Stimulated activated CD4-positive, alpha-beta T cell treated with anti-CD3 and anti-CD28 coated beads, Interleukin-1b, Interleukin-23, amount 100 ng/mL, for 48 hours (primary cell): ENCODE data around the gene SRMS.
"Not testable (repeated sequence)": the region's sequence is repeated elsewhere in the genome, so short reads cannot be mapped to it uniquely, and the experiment has no call there.

ENCODE experiments used
- DNase-seq: peaks from one replicate; pipeline ENCODE4 v3.0.0-alpha.2; 2020

Gene SRMS

DNA sequence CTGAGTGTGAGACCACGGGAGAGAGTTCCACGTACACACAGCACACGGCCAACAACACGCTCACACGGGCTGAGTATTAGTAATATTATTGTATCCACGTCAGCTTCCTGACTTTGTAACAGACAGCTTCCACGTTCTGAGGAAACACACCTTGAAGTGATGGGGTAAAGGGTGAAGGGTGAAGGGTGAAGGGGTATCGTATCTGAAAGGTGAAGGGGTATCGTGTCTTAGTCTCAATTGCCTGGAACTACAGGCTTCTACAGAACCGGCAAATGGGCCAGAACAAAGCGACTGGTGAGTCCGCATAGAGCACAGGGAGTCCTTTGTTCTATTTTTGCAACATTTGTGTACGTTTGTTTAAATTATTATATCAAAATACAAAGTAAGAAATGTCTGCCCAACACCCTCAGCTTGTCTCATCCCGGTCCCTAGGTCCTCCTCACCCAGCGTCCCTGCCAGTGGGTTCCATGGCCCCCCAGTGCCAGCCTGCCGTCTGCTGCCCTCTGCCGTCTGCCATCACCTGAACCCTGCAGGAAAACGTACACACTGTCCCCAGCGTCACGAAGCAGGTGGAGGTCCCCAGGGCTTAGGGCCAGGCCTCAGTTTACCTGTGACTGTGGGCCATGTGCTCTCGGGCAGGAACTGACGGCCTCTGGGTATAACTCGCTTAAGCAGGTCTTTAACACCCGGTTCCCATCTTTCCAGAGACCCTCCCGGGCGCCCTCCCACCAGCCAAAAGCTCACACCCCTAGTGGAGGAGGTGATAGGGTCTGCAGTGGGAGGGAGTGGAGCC lies 30.9 kb upstream of the SRMS start:
- DNase-seq = no peak

DNA sequence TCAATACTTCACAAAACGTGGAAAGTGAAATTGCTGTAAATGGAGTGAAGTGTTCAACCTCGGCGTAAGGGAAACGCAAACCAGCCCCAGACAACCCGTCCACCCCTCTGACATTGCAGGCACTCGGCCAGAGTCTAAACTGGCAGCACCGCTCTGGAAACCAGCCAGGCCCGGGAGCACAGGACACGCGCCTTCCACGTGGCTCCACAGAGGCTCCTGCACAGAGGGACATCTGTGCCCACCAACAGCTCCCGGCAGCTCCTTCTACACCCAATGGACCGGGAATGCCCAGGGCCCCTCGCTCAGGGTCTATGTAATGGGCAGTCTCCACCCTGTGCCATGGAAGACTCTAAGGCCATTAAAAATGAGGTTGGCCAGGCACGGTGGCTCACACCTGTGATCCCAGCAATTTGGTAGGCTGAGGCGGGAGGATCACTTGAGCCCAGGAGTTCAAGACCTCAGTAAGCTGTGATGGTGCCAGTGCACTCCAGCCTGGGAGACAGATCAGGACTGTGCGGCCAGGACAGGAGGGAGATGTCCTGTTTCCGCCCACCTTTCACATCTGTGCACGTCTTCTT lies 29.9 kb upstream of the SRMS start:
- no peak for DNase-seq

GRCh38 chr20:63576311-63576710 lies 28.8 kb upstream of the SRMS start:
- no peak for DNase-seq

DNA sequence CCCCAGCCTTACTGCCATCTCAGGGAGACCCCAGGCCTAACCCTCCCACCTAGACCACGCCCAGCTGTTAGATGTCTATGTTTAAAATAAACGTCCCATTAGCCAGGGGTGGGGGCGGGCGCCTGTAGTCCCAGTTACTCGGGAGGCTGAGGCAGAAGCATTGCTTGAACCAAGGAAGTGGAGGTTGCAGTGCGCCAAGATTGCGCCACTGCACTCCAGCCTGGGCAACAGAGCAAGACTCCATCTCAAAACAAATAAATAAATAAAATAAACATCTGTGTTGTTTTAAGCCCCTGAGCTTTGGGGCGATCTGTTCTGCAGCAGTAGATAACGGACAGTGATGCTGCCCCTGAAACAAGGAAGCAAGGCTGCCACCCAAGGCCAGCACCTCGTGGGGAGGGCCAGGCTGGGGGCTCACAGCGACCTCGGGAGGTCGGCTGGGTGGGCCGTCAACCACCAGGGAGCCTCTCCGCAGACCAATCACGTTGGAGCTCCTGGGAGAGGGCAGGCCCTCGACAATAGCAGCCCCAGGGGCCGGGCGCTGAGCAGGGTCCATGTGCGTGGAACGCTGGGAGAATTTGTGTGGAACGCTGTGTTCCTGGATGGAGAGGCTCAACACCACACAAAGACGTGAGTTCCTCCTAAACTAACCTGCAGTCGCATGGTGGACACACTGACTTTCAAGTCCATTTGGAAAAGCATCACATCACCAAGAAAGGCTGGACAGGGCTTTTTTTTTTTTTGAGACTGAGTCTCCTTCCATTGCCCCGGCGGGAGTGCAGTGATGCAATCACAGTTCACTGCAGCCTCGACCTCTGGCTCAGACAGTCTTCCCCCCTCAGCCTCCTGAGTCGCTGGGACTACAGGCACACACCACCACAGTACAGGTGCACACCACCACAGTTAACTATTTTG lies 27.5 kb upstream of the SRMS start:
- DNase-seq = no peak

GRCh38 chr20:63574156-63574828 lies 26.7 kb upstream of the SRMS start, which contains the start of gene HELZ2:
Gene HELZ2, minus strand, starts transcription at chr20:63574239. Its CDS starts 1,854 bp downstream, at chr20:63572385.
- DNase-seq = peak; percentile 37

GRCh38 chr20:63573647-63574131 lies 26.1 kb upstream of the SRMS start:
- DNase-seq = no peak

GRCh38 chr20:63572788-63573646 lies 25.5 kb upstream of the SRMS start:
- no peak for DNase-seq

GRCh38 chr20:63572071-63572787 lies 24.7 kb upstream of the SRMS start:
- no peak for DNase-seq

DNA sequence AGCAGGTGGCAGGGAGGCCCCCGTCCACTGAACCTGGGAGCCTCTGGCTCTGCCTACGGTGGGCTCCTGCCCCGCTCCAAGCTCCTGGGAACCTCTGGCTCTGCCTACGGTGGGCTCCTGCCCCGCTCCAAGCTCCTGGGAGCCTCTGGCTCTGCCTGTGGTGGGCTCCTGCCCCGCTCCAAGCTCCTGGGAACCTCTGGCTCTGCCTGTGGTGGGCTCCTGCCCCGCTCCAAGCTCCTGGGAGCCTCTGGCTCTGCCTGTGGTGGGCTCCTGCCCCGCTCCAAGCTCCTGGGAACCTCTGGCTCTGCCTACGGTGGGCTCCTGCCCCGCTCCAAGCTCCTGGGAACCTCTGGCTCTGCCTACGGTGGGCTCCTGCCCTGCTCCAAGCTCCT lies 23.5 kb upstream of the SRMS start:
- DNase-seq = not testable (repeated sequence)

- DNase-seq = no peak
Measured at GRCh38 chr20:63570281-63571086, 22.9 kb upstream of the SRMS start.

GRCh38 chr20:63568986-63569949 lies 21.7 kb upstream of the SRMS start:
- DNase-seq = no peak

- DNase-seq = no peak
Measured at GRCh38 chr20:63568170-63568981, 20.8 kb upstream of the SRMS start.

DNA sequence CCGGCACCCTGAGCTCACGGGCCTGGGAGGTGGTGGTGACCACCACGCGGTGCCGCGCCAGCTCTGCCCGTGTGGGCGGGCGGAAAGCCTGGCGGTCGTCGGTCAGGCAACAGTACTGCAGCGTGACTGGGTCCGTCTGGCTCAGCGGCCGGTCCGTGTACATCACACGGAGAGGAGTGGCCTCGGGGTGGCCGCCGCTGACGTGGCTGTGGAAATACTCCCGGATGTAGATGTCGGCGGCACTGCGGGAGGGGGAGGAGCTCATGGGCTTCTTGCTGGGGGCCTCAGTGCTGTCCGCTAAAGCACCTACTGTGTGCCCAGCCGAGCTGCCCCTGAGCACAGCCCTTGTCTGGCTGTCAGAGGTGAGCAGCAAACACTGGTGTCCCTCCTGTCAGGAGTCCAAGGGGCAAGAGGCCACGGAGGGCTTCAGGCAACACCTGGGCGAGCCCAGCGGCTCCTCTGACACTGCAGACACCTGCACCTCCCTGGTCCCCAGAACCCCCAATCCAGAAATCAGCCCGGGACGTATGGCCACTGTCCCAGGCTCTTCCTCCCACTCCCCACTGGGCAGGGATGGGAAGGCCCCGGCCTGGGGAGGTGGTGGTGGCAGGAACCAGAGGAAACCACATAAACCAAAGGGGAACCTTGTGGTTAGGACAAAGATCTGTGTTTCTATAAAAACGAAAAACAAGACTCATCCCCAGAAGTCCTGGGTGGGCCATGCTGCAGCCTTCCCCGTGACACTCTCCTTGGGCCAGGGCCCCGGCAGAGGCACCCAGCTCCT lies 20.0 kb upstream of the SRMS start:
- peak; percentile 51 for DNase-seq

DNA sequence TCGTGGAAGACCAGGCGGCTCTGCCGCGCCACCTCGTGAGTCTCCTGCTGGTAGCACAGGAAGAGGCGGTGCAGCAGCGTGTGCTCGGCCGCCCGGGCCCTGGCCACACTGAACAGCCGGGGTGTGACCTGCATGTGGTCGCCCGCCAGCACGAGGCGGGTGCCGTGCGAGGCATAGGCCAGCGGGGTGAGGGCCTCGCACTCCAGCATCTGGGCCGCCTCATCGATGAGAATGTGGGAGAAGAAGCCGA lies 19.5 kb upstream of the SRMS start:
- no peak for DNase-seq

GRCh38 chr20:63566395-63567135 lies 19.0 kb upstream of the SRMS start:
- DNase-seq = no peak

GRCh38 chr20:63565699-63566335 lies 18.3 kb upstream of the SRMS start:
- DNase-seq = no peak
